OCI-LY3 (cell line): ENCODE measurements around the gene RAB27B.

ENCODE experiments used
- EZH2phosphoT487 ChIP-seq: fragments of 200-600 bp; shearing (Covaris generic); IDR thresholded peaks from 2 replicates; pipeline ENCODE4 v1.6.1; 2018; ENCODE audit warnings: antibody characterized with exemption, mixed run types, low read depth
- TF ChIP-seq, protein P1 (sequence below): fragments of 200-600, 300-600 bp; sonication (generic); IDR thresholded peaks from 2 replicates; pipeline ENCODE4 v1.5.1; 2014; ENCODE audit warnings: antibody characterized with exemption, low read length, low read depth

- TF ChIP-seq, protein P1, sequence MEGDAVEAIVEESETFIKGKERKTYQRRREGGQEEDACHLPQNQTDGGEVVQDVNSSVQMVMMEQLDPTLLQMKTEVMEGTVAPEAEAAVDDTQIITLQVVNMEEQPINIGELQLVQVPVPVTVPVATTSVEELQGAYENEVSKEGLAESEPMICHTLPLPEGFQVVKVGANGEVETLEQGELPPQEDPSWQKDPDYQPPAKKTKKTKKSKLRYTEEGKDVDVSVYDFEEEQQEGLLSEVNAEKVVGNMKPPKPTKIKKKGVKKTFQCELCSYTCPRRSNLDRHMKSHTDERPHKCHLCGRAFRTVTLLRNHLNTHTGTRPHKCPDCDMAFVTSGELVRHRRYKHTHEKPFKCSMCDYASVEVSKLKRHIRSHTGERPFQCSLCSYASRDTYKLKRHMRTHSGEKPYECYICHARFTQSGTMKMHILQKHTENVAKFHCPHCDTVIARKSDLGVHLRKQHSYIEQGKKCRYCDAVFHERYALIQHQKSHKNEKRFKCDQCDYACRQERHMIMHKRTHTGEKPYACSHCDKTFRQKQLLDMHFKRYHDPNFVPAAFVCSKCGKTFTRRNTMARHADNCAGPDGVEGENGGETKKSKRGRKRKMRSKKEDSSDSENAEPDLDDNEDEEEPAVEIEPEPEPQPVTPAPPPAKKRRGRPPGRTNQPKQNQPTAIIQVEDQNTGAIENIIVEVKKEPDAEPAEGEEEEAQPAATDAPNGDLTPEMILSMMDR = no peak
- no peak for TF ChIP-seq EZH2phosphoT487
Measured at GRCh38 chr18:54845787-54846186, 17.5 kb downstream of the RAB27B start.
